Measurements from ENCODE around the gene APOBEC3B. TPM values are rescaled to one million over a fixed set of nuclear protein-coding genes. Genes with fewer than 3 reads are reported as not detected.

Gene APOBEC3B
- total and polyA plus RNA-seq, 9 of the 15 experiments (the other 6 are each of a cell fraction or from before 2014, with no cell fraction given) = 5.9 to 166 (median 43.2) TPM

DNA sequence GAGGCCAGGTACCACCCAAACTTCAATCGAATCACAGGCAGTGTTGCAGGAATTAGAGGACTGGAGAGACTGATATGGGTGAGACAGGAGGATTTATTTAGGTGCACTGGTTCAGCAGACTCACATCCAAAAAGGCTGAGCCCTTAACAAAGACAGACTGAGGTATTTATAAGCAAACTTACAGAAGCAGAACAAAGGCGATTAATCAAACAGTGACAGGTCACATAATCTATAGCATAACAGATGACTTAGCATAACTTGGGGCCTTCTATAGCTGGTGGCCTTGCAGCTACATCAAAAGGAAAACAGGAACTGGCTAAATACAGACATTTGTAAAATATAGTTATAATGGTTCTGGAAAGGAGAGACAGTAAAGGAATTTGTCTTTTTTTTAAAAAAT is 2.1 kb downstream of the APOBEC3B start (continued):
- TF ChIP-seq, protein P1, sequence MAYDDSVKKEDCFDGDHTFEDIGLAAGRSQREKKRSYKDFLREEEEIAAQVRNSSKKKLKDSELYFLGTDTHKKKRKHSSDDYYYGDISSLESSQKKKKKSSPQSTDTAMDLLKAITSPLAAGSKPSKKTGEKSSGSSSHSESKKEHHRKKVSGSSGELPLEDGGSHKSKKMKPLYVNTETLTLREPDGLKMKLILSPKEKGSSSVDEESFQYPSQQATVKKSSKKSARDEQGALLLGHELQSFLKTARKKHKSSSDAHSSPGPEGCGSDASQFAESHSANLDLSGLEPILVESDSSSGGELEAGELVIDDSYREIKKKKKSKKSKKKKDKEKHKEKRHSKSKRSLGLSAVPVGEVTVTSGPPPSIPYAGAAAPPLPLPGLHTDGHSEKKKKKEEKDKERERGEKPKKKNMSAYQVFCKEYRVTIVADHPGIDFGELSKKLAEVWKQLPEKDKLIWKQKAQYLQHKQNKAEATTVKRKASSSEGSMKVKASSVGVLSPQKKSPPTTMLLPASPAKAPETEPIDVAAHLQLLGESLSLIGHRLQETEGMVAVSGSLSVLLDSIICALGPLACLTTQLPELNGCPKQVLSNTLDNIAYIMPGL (CRISPR knock-in tag; IDR thresholded peaks at IDR 0.05) = no peak
- TF ChIP-seq MEF2A (IDR thresholded peaks at IDR 0.05; ENCODE audit: control insufficient read depth, low read depth, low read length) = 0 out of 2 replicates have a peak, but pooled peaks have one; percentile 22
- TF ChIP-seq, protein P2, sequence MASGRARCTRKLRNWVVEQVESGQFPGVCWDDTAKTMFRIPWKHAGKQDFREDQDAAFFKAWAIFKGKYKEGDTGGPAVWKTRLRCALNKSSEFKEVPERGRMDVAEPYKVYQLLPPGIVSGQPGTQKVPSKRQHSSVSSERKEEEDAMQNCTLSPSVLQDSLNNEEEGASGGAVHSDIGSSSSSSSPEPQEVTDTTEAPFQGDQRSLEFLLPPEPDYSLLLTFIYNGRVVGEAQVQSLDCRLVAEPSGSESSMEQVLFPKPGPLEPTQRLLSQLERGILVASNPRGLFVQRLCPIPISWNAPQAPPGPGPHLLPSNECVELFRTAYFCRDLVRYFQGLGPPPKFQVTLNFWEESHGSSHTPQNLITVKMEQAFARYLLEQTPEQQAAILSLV (tag; IDR thresholded peaks at IDR 0.05) = no peak
- TF ChIP-seq JUN (IDR thresholded peaks at IDR 0.05; ENCODE audit: borderline replicate concordance, low read depth, low read length) = peak; percentile 24; the same call in 1 of the 2 replicates
- no peak for TF ChIP-seq JUN (CRISPR knock-in tag; IDR thresholded peaks at IDR 0.05; ENCODE audit: borderline replicate concordance)
- peak in 1 of 2 experiments; percentile 33; a peak in 1 of 4 replicates for TF ChIP-seq ARNT (IDR thresholded peaks at IDR 0.05)
- TF ChIP-seq, protein P3, sequence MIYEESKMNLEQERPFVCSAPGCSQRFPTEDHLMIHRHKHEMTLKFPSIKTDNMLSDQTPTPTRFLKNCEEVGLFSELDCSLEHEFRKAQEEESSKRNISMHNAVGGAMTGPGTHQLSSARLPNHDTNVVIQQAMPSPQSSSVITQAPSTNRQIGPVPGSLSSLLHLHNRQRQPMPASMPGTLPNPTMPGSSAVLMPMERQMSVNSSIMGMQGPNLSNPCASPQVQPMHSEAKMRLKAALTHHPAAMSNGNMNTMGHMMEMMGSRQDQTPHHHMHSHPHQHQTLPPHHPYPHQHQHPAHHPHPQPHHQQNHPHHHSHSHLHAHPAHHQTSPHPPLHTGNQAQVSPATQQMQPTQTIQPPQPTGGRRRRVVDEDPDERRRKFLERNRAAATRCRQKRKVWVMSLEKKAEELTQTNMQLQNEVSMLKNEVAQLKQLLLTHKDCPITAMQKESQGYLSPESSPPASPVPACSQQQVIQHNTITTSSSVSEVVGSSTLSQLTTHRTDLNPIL (CRISPR knock-in tag; IDR thresholded peaks at IDR 0.05) = no peak
- TF ChIP-seq, protein P4, sequence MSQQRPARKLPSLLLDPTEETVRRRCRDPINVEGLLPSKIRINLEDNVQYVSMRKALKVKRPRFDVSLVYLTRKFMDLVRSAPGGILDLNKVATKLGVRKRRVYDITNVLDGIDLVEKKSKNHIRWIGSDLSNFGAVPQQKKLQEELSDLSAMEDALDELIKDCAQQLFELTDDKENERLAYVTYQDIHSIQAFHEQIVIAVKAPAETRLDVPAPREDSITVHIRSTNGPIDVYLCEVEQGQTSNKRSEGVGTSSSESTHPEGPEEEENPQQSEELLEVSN (IDR thresholded peaks at IDR 0.05; ENCODE audit: borderline replicate concordance in 1 of 2, extremely low read depth in 1 of 2, insufficient read depth in 1 of 2, insufficient read length in 1 of 2, low read depth in 1 of 2, low read length in 1 of 2, poor library complexity in 1 of 2, severe bottlenecking in 1 of 2) = no peak
- TF ChIP-seq ZNF668 (CRISPR knock-in tag; IDR thresholded peaks at IDR 0.05) = no peak
- TF ChIP-seq, protein P5, sequence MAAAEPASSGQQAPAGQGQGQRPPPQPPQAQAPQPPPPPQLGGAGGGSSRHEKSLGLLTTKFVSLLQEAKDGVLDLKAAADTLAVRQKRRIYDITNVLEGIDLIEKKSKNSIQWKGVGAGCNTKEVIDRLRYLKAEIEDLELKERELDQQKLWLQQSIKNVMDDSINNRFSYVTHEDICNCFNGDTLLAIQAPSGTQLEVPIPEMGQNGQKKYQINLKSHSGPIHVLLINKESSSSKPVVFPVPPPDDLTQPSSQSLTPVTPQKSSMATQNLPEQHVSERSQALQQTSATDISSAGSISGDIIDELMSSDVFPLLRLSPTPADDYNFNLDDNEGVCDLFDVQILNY (CRISPR knock-in tag; IDR thresholded peaks at IDR 0.05) = no peak
- no peak for TF ChIP-seq SLC30A9 (CRISPR knock-in tag; IDR thresholded peaks at IDR 0.05)
- no peak for TF ChIP-seq MCM3 (IDR thresholded peaks at IDR 0.05)
- TF ChIP-seq, protein P6, sequence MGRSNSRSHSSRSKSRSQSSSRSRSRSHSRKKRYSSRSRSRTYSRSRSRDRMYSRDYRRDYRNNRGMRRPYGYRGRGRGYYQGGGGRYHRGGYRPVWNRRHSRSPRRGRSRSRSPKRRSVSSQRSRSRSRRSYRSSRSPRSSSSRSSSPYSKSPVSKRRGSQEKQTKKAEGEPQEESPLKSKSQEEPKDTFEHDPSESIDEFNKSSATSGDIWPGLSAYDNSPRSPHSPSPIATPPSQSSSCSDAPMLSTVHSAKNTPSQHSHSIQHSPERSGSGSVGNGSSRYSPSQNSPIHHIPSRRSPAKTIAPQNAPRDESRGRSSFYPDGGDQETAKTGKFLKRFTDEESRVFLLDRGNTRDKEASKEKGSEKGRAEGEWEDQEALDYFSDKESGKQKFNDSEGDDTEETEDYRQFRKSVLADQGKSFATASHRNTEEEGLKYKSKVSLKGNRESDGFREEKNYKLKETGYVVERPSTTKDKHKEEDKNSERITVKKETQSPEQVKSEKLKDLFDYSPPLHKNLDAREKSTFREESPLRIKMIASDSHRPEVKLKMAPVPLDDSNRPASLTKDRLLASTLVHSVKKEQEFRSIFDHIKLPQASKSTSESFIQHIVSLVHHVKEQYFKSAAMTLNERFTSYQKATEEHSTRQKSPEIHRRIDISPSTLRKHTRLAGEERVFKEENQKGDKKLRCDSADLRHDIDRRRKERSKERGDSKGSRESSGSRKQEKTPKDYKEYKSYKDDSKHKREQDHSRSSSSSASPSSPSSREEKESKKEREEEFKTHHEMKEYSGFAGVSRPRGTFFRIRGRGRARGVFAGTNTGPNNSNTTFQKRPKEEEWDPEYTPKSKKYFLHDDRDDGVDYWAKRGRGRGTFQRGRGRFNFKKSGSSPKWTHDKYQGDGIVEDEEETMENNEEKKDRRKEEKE (IDR thresholded peaks at IDR 0.05; ENCODE audit: borderline replicate concordance in 1 of 2, control insufficient read depth in 1 of 2, low read depth in 2 of 2, low read length in 1 of 2) = no peak
- TF ChIP-seq ZNF707 (CRISPR knock-in tag; conservative IDR thresholded peaks at IDR 0.05) = no peak
- TF ChIP-seq ETS2 (tag; IDR thresholded peaks at IDR 0.05; ENCODE audit: borderline replicate concordance, poor library complexity, severe bottlenecking) = no peak
- TF ChIP-seq NFE2 (IDR thresholded peaks at IDR 0.05; ENCODE audit: low read depth) = peak; percentile 91
- TF ChIP-seq TCFL5 (CRISPR knock-in tag; conservative IDR thresholded peaks at IDR 0.05) = no peak
- TF ChIP-seq TRIM28 (IDR thresholded peaks at IDR 0.05) = peak; percentile 95

Data from K562 (cell line).